ENCODE measurements around the gene MYLK4. TPM values are rescaled to one million over a fixed set of nuclear protein-coding genes. Genes with fewer than 3 reads are reported as not detected.

MYLK4 gene
- total RNA-seq, 1 donor from 2014 or later = 0.65 TPM

DNA sequence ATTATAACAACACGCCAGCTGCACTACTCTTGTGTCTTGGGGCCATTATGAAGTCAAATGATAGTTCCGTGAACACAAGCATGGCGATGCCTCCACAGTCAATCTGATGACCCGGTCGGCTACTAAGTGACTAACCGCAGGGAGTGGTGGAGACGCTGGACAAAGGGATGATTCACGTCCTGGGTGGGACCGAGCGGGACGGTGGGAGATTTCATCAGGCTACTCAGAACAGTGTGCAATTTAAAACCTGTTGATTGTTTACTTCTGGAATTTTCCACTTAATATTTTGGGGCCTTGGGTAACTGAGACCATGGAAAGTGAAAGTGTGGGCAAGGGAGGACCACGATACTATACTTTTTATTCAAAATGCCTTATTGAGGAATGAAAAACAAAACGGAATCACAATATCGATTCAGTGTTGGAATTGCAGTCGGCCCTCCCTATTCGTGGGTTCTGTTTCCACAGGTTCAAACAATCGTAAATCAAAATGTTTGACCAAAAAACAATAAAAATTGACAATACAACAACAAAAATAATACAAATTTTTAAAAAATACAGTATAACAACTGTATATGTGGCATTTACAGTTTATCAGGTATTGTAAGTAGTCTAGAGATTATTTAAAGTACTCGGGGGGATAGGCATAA lies 66.5 kb downstream of the MYLK4 start:
- TF ChIP-seq, protein P1, sequence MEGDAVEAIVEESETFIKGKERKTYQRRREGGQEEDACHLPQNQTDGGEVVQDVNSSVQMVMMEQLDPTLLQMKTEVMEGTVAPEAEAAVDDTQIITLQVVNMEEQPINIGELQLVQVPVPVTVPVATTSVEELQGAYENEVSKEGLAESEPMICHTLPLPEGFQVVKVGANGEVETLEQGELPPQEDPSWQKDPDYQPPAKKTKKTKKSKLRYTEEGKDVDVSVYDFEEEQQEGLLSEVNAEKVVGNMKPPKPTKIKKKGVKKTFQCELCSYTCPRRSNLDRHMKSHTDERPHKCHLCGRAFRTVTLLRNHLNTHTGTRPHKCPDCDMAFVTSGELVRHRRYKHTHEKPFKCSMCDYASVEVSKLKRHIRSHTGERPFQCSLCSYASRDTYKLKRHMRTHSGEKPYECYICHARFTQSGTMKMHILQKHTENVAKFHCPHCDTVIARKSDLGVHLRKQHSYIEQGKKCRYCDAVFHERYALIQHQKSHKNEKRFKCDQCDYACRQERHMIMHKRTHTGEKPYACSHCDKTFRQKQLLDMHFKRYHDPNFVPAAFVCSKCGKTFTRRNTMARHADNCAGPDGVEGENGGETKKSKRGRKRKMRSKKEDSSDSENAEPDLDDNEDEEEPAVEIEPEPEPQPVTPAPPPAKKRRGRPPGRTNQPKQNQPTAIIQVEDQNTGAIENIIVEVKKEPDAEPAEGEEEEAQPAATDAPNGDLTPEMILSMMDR (conservative IDR thresholded peaks at IDR 0.05) = no peak
- Mint-ChIP-seq H3K4me3 (no peak overlapping the region), H3K27ac (no peak overlapping the region), H3K27me3 (no peaks in the 10 kb centered on the region), H3K9me3 (no peaks in the 10 kb centered on the region), H3K4me1 (ENCODE audit: unreplicated experiment) (peaks cover 8% of the 10 kb centered on the region), H3K36me3 (no peaks in the 10 kb centered on the region)
- DNase-seq (ENCODE audit: extremely low spot score, unreplicated experiment) = no peak

DNA sequence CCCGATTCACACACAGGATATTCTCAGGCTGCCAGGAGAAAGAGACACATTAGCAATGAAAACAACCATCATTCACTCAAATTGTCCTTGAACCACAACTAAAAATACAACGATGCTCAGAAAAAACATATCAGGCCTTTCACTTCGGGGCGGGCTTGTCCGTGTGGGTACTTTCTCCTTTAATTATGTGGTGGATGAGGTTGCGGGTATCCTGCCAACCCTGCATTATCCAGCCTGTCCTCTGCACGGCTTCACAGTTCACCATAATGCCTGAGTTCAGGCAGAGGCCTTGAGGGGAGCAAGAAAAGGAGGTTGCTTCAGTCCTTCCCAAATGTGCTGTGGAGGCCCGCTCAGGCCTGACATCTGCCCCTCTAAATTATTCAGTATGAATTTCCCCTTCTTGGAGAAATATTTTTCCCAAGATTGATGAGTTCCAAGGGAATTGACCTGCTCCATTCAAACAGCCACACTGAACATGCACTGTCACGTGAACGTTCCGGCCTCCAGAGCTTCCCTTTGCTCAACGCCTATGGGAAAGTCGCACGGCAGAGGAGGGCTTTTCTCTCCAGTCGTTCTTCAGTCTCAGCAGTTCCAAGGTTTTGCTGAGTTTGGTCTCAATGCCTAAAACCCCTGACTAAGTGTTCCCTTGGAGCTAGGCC lies 70.3 kb downstream of the MYLK4 start:
- Mint-ChIP-seq H3K27ac (no peak overlapping the region), H3K4me1 (ENCODE audit: unreplicated experiment) (peaks cover 3% of the 10 kb centered on the region), H3K36me3 (no peaks in the 10 kb centered on the region)

DNA sequence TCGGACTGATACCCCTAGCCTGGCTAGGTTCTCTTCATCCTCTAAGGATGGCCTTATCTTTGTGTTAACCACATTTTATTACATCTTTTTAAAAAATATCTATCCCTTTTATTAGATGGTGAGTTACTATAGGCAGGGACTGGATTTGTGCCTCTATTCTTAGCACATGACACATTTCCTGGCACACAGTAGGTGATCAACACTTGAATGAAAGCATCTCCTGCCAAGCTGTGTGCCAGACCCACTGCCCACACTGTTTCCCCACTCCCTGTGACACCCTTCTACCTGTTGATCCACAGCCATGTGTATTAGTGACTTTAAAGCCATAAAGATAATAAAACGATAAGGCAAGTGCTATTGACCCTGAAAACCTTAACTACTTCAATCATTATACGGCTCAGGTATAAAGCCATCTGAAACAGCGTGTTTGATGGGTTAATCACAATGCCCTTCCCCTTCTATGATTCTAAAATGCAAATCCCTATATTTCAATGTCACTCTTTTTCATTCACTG lies 73.6 kb downstream of the MYLK4 start:
- H3K4me1 Mint-ChIP-seq (ENCODE audit: unreplicated experiment) = peaks cover 3% of the 10 kb centered on the region
- no peak overlapping the region for H3K4me3 Mint-ChIP-seq
- no peaks in the 10 kb centered on the region for H3K9me3 Mint-ChIP-seq
- H3K36me3 Mint-ChIP-seq = no peaks in the 10 kb centered on the region
- TF ChIP-seq, protein P1 (conservative IDR thresholded peaks at IDR 0.05) = no peak
- no peaks in the 10 kb centered on the region for H3K27me3 Mint-ChIP-seq
- no peak for DNase-seq (ENCODE audit: extremely low spot score, unreplicated experiment)
- H3K27ac Mint-ChIP-seq = no peak overlapping the region

More for the DNA sequence above, 70.3 kb downstream of the MYLK4 start:
- TF ChIP-seq, protein P1 (conservative IDR thresholded peaks at IDR 0.05) = no peak
- no peaks in the 10 kb centered on the region for H3K9me3 Mint-ChIP-seq
- DNase-seq (ENCODE audit: extremely low spot score, unreplicated experiment) = no peak
- no peaks in the 10 kb centered on the region for H3K27me3 Mint-ChIP-seq
- H3K4me3 Mint-ChIP-seq = no peak overlapping the region

DNA sequence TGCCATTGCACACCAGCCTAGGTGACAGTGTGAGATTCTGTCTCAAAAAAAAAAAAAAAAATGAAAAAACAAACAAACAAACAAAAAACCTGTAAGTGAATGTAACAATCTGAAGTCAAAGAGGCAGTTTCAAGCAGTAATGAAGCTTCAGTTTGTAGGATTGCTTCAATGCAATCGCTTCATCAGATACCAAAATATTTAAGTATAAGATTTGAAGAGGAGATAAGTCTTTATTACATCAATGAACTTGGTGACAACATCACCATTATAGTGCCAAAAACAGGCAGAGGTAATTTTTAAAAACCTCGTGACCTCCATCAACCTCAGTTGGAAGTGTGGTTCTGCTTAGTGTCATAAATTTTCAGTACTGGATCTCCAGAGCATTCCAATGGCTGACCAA lies 74.7 kb downstream of the MYLK4 start:
- DNase-seq (ENCODE audit: extremely low spot score, unreplicated experiment) = no peak
- Mint-ChIP-seq H3K27ac (no peak overlapping the region), H3K4me1 (ENCODE audit: unreplicated experiment) (peaks cover 9% of the 10 kb centered on the region), H3K9me3 (no peaks in the 10 kb centered on the region), H3K4me3 (no peak overlapping the region), H3K36me3 (no peaks in the 10 kb centered on the region), H3K27me3 (no peaks in the 10 kb centered on the region)
- TF ChIP-seq, protein P1 (conservative IDR thresholded peaks at IDR 0.05) = no peak

DNA sequence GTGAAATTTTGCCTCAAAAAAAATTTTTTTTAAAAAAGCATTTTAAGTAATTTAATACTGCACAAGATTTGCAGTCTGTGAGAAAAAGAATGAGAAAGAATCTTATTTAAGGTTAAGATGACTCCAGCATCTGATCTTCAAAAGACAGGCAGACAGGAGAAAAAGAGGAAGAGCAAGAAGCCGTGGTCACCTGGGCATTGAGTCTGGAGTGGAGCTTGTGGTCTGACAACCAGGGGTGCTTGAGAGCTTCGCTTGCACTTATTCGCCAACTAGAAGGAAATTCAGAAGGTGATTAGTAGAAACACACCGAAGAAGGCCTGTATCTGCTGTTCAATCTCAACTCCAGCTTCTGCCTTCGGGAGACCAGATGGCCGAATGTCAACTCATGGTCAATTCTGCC lies 75.9 kb downstream of the MYLK4 start:
- H3K4me3 Mint-ChIP-seq = no peak overlapping the region
- DNase-seq (ENCODE audit: extremely low spot score, unreplicated experiment) = no peak
- H3K27me3 Mint-ChIP-seq = no peaks in the 10 kb centered on the region
- H3K9me3 Mint-ChIP-seq = no peaks in the 10 kb centered on the region
- no peaks in the 10 kb centered on the region for H3K36me3 Mint-ChIP-seq
- peaks cover 6% of the 10 kb centered on the region for H3K4me1 Mint-ChIP-seq (ENCODE audit: unreplicated experiment)
- TF ChIP-seq, protein P1 (conservative IDR thresholded peaks at IDR 0.05) = no peak
- no peak overlapping the region for H3K27ac Mint-ChIP-seq

All from type B pancreatic cell (in vitro differentiated cells).